NCI-H226 (cell line): ENCODE data around the gene APELA.
"Not testable (repeated sequence)": the region's sequence is repeated elsewhere in the genome, so short reads cannot be mapped to it uniquely, and the experiment has no call there.

Experiments used
- DNase-seq: peaks from one replicate; pipeline ENCODE4 v3.0.0-alpha.2; 2015

APELA gene

DNA sequence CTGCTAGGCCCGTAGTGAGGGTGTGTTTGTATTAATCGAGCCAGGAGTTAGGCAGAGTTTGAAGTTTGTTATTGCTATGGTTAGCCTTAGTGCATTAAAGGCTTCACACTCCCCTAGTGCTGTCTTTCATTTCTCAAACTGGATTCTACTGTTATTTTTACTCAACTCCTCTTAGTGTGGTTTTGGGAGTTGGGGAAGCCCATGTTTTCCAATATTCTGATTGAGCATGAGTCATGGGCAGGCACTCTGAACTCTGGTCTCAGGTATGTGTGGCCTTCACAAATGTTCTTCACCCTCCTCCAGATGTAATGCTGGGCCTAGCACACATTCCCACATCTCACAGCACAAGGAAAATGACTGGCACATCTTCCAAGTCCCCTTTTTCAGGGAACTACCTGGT is 50.1 kb downstream of the APELA start:
- peak; percentile 37 for DNase-seq

DNA sequence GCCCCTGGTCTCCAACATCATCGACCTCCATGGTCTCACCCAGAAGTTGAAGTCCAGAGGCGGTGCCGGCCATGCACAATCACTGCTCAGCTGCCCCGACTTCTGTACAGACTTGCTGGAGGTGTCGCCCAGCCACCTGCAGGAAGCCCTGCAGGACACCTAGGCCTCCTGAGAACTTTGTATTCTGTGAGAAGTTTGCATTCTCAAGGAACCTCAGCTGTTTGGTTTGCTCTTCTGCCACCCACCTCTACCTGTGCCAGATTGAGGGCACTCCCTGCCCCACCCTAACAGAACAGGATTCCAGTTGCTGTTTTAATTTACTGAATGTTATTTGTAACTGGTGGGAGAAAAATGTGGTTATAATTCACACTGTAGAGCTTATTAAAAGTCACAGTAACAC is 53.7 kb downstream of the APELA start:
- no peak for DNase-seq

DNA sequence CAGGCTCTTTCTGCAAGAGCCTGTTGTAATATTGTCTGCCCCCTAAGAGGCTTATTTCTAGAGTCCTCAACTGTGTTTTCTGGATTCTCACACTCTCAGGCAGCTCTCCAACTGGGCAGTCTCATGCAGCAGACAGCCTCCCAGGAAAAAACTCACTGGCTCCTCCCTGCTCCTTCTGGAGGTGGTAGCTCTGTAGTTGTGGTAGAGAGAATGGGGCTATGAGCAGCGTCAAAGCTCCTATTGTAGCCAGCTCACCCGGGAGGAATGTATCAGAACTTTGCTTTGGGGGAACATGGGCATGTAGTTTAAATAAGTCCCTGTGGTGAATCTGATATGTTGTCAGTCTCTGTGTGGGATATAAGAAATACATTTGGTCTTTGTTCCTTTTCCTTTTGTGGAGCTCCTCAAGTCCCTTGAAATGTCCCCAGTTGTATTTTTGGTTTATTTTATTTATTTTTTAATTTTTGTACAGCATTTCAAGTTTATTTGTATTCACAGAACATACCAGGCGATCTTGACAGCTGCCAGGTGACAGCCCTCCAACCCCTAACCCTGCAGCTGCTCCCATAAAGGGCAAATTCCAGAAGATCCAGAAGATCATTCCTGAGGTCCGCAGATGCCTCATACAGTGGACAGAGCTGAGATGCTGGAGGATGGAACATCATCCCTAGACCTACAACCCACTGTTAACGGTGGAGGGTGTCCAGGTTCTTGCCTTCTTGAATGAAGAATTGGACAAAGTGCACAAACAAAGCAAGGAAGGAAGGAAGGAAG is 54.8 kb downstream of the APELA start:
- DNase-seq: peak; percentile 45

- no peak for DNase-seq
Measured at GRCh38 chr4:164933244-164933643, 56.3 kb downstream of the APELA start.

GRCh38 chr4:164935363-164935762 is 58.4 kb downstream of the APELA start:
- DNase-seq: no peak

DNA sequence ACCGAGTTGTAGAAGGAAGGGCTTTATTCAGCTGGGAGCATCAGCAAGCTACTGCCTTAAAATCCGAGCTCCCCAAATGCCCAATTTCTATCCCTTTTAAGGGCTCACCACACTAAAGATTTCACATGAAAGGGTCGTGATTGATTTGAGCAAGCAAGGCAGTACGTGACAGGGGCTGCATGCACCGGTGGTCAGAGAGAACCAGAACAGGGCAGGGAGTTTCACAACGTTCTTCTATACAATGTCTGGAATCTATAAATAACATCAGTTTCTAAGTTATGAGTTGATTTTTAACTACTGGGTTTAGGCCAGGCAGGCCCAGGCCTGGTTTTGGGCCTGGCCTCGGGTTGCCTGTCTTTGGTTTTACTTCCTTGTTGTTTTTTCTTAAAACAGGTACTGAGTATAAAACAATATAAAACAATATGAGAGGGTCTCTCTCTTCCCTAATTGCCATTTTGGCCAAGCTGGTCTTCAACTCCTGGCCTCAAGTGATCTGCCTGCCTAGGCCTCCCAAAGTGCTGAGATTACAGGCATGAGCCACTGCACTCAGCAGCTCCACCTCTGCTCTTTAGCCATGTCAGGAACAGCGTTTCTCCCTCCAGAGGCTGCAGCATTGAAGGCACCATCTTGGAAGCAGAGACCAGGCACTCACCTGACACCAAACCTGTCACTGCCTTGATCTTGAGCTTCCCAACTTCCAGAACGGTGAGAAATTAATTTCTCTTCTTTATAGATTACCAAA is 59.1 kb downstream of the APELA start:
- not testable (repeated sequence) for DNase-seq

DNA sequence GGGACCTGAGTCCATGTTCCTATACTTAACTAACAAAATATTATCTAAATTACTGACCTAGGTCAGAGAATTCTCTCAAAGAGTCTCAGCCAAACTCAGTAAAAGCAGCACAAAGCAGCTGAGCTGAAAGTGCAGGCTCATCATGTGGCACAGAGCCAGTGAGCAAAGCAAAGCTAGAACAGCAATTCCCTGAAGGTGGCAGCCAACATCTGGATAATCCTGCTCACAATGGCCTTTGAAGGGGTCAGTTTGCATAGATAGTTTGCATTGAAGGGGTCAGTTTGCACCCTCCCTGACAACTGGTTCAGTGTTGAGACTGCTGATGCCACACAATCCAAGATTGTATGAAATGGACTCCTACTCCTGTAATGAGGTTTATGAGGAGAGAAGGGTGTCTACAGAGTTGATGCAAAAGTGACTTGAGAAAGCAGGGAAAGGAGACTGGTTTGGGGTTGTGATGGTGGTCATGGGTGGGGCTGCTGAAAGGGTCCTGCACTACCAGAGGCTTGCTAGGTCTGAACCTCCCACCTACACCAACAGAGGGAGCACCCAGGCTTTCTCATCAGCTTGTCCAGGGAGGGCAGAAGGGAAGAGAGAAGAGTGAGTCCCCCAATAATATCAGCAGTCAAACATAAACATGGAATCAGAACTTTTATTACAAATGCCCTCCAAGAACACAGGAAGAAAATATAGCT is 60.7 kb downstream of the APELA start:
- peak; percentile 16 for DNase-seq

DNA sequence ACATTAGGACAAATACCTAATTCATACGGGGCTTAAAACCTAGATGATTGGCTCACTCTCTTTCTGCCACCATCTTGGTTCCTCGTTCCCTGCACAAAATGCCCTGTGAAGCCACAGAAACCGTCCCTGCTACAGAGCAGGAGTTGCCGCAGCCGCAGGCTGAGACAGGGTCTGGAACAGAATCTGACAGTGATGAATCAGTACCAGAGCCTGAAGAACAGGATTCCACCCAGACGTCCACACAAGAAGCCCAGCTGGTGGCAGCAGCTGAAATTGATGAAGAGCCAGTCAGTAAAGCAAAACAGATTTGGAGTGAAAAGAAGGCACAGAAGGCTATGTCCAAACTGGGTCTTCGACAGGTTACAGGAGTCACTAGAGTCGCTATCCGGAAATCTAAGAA is 66.2 kb downstream of the APELA start:
- DNase-seq: no peak

GRCh38 chr4:164945146-164945545 is 68.2 kb downstream of the APELA start:
- DNase-seq: no peak

- no peak for DNase-seq
Measured at GRCh38 chr4:164946810-164947209, 69.8 kb downstream of the APELA start.
